COR-L47 (cell line): ENCODE results near the gene RBM11.

Experiments used
- DNase-seq: peaks from one replicate; lab custom pipeline; 2025; lab: John Stamatoyannopoulos, UW

Gene RBM11

GRCh38 chr21:14215971-14216641 is at the start of gene RBM11:
Gene RBM11, plus strand, starts transcription at chr21:14216157. Its CDS starts 30 bp downstream, at chr21:14216187.
- DNase-seq: peak; percentile 40

GRCh38 chr21:14166463-14167223 is 49.3 kb upstream of the RBM11 start:
- peak; percentile 27 for DNase-seq

GRCh38 chr21:14206222-14206621 is 9.7 kb upstream of the RBM11 start:
- DNase-seq: no peak

GRCh38 chr21:14210738-14211137 is 5.2 kb upstream of the RBM11 start, which contains the start of gene LIPI:
Gene LIPI, minus strand, starts transcription at chr21:14210955. Its CDS starts 110 bp downstream, at chr21:14210845.
- DNase-seq: no peak

GRCh38 chr21:14213164-14213563 is 2.8 kb upstream of the RBM11 start:
- DNase-seq: no peak

GRCh38 chr21:14223365-14223764 is 7.4 kb downstream of the RBM11 start:
- DNase-seq: no peak

GRCh38 chr21:14229399-14229798 is 13.4 kb downstream of the RBM11 start:
- no peak for DNase-seq

- no peak for DNase-seq
Measured at GRCh38 chr21:14235101-14235500, 19.1 kb downstream of the RBM11 start.

GRCh38 chr21:14236180-14236579 is 20.2 kb downstream of the RBM11 start:
- DNase-seq: no peak

GRCh38 chr21:14239281-14239680 is 23.3 kb downstream of the RBM11 start:
- no peak for DNase-seq

- no peak for DNase-seq
Measured at GRCh38 chr21:14241297-14241696, 25.3 kb downstream of the RBM11 start.

- no peak for DNase-seq
Measured at GRCh38 chr21:14243461-14243860, 27.5 kb downstream of the RBM11 start.

- DNase-seq: no peak
Measured at GRCh38 chr21:14243874-14244273, 27.9 kb downstream of the RBM11 start.

GRCh38 chr21:14244911-14245310 is 29.0 kb downstream of the RBM11 start:
- DNase-seq: no peak

- no peak for DNase-seq
Measured at GRCh38 chr21:14245711-14246110, 29.8 kb downstream of the RBM11 start.

GRCh38 chr21:14251336-14251735 is 35.4 kb downstream of the RBM11 start:
- no peak for DNase-seq

GRCh38 chr21:14259747-14260146 is 43.8 kb downstream of the RBM11 start:
- peak; percentile 25 for DNase-seq

- DNase-seq: no peak
Measured at GRCh38 chr21:14260174-14260764, 44.3 kb downstream of the RBM11 start.

- no peak for DNase-seq
Measured at GRCh38 chr21:14262039-14262438, 46.1 kb downstream of the RBM11 start.

GRCh38 chr21:14263879-14264278 is 47.9 kb downstream of the RBM11 start:
- no peak for DNase-seq

- no peak for DNase-seq
Measured at GRCh38 chr21:14265023-14265422, 49.1 kb downstream of the RBM11 start.

- DNase-seq: no peak
Measured at GRCh38 chr21:14267076-14267475, 51.1 kb downstream of the RBM11 start.

GRCh38 chr21:14270631-14271030 is 54.7 kb downstream of the RBM11 start:
- DNase-seq: no peak
